Measurements from ENCODE around the gene NCK1.

- TF ChIP-seq, protein P1, sequence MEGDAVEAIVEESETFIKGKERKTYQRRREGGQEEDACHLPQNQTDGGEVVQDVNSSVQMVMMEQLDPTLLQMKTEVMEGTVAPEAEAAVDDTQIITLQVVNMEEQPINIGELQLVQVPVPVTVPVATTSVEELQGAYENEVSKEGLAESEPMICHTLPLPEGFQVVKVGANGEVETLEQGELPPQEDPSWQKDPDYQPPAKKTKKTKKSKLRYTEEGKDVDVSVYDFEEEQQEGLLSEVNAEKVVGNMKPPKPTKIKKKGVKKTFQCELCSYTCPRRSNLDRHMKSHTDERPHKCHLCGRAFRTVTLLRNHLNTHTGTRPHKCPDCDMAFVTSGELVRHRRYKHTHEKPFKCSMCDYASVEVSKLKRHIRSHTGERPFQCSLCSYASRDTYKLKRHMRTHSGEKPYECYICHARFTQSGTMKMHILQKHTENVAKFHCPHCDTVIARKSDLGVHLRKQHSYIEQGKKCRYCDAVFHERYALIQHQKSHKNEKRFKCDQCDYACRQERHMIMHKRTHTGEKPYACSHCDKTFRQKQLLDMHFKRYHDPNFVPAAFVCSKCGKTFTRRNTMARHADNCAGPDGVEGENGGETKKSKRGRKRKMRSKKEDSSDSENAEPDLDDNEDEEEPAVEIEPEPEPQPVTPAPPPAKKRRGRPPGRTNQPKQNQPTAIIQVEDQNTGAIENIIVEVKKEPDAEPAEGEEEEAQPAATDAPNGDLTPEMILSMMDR (IDR thresholded peaks at IDR 0.05; ENCODE audit: low read length) = no peak
- TF ChIP-seq EZH2 (IDR thresholded peaks at IDR 0.05; ENCODE audit: borderline replicate concordance, low read length) = no peak
These were observed 22.5 kb upstream of the NCK1 start for GRCh38 chr3:136839556-136839931.
